Right cardiac atrium (tissue), 5 donors: ENCODE data around the gene FAM210B. TPM values are rescaled to one million over a fixed set of nuclear protein-coding genes. Genes with fewer than 3 reads are reported as not detected.

ENCODE experiments used
- ATAC-seq, 2 donors: fragments of 200-7000 bp; cut with Tn5 transposase; one replicate each; pipeline versions ENCODE4 v1.8.0 to v1.9.1; 2020; ENCODE audit warnings: moderate library complexity in 2 of 2, mild to moderate bottlenecking in 1 of 2
- DNase-seq, 3 donors: peaks; one replicate each; pipeline ENCODE4 v3.0.0-alpha.2; 2020
- H3K27ac ChIP-seq: one replicate; pipeline ENCODE4 v1.5.1; 2013; ENCODE audit warnings: mild to moderate bottlenecking, low read length, control low read depth, moderate library complexity
- H3K27me3 ChIP-seq: one replicate; pipeline ENCODE4 v1.6.1; 2013; ENCODE audit not compliant: control insufficient read depth, insufficient read depth
- H3K4me1 ChIP-seq: one replicate; pipeline ENCODE4 v1.6.1; 2013; ENCODE audit warnings: low read length; ENCODE audit not compliant: control insufficient read depth, insufficient read depth
- H3K4me3 ChIP-seq: one replicate; pipeline ENCODE4 v1.5.1; 2013; ENCODE audit warnings: low read length, control low read depth
- H3K9me3 ChIP-seq: one replicate; pipeline ENCODE4 v1.6.1; 2013; ENCODE audit warnings: low read length; ENCODE audit not compliant: control insufficient read depth
- WGBS: extraction: QIAGEN DNeasy Blood & Tissue Kit; methylation state at CpG from one replicate; pipeline ENCODE4 v1.1.7; 2013; 5-methylcytosine and 5-hydroxymethylcytosine counted together
- intact Hi-C, 4 donors: fragments of 100-400 bp; cut with DNase I; formaldehyde crosslinking; loops; one replicate each; pipeline versions ENCODE4 v1.11.0 to v1.14.0; 2022 to 2023
- polyA plus RNA-seq: library from polyadenylated mRNA; stranded (reverse); fragments of 200-250 nt; gene quantifications from one replicate; pipeline ENCODE4 v1.2.3, GENCODE V29; 2013
- total RNA-seq, 4 donors: library from RNA; stranded (reverse); fragmentation: NEBNext Ultra II Directional; extraction: Animal tissue kit (Norgen Biotek cat#: 25700); gene quantifications; one replicate each; pipeline ENCODE4 v1.2.1, GENCODE V29; 2021
- donor health status: healthy with polysubstance abuse.
- donor health status: DM: no; HTN: yes; CAD: no.
- donor health status: DM: no; HTN: no; CAD: no.
- donor health status: DM: no; HTN: yes; CAD: no; lungs with severe emphysema.
- donor health status: DM: yes; HTN: yes; CAD: no.

Gene FAM210B
- total and polyA plus RNA-seq, 5 donors = 29.4 to 37.9 (median 33.7) TPM

- Histone ChIP-seq H3K27ac (no peak overlapping the region), H3K27me3 (no peaks in the 10 kb centered on the region), H3K9me3 (no peaks in the 10 kb centered on the region), H3K4me1 (peaks cover 3% of the 10 kb centered on the region), H3K4me3 (no peak overlapping the region)
- WGBS = 80% methylated on average over 8 of the region's 8 CpGs
- no peak for ATAC-seq
- DNase-seq = no peak
- intact Hi-C loops = no loop called here
Measured at GRCh38 chr20:56360908-56361205, 2.1 kb downstream of the FAM210B start.

- Histone ChIP-seq H3K27ac (no peak overlapping the region), H3K9me3 (no peaks in the 10 kb centered on the region), H3K4me3 (no peak overlapping the region), H3K4me1 (peaks cover 3% of the 10 kb centered on the region), H3K27me3 (no peaks in the 10 kb centered on the region)
- intact Hi-C loops = no loop called here
- WGBS = 88% methylated on average over 8 of the region's 8 CpGs
- no peak for DNase-seq
- ATAC-seq = no peak
Measured at GRCh38 chr20:56361900-56362299, 3.1 kb downstream of the FAM210B start.

GRCh38 chr20:56362833-56363413, 4.1 kb downstream of the FAM210B start:
- intact Hi-C loops = no loop called here
- H3K9me3 ChIP-seq = no peaks in the 10 kb centered on the region
- ATAC-seq = no peak
- no peak overlapping the region for H3K4me3 ChIP-seq
- H3K27me3 ChIP-seq = no peaks in the 10 kb centered on the region
- WGBS = 38% methylated on average over 8 of the region's 8 CpGs
- H3K27ac ChIP-seq = no peak overlapping the region
- peaks cover 3% of the 10 kb centered on the region for H3K4me1 ChIP-seq
- no peak for DNase-seq

- DNase-seq (no peak), ATAC-seq (no peak)
- H3K27ac ChIP-seq = no peak overlapping the region
- 95% methylated on average over 6 of the region's 6 CpGs for WGBS
- peaks cover 3% of the 10 kb centered on the region for H3K4me1 ChIP-seq
- H3K9me3 ChIP-seq = no peaks in the 10 kb centered on the region
- no peaks in the 10 kb centered on the region for H3K27me3 ChIP-seq
- no peak overlapping the region for H3K4me3 ChIP-seq
- intact Hi-C loops = no loop called here
Measured at GRCh38 chr20:56363491-56363890, 4.7 kb downstream of the FAM210B start.

- no peaks in the 10 kb centered on the region for H3K27me3 ChIP-seq
- WGBS = 73% methylated on average over 6 of the region's 6 CpGs
- DNase-seq (no peak), ATAC-seq (no peak)
- H3K9me3 ChIP-seq = no peaks in the 10 kb centered on the region
- no peak overlapping the region for H3K4me3 ChIP-seq
- intact Hi-C loops = no loop called here
- no peak overlapping the region for H3K27ac ChIP-seq
- H3K4me1 ChIP-seq = no peaks in the 10 kb centered on the region
Measured at GRCh38 chr20:56368351-56369134, 9.8 kb downstream of the FAM210B start.

GRCh38 chr20:56369179-56369578, 10.4 kb downstream of the FAM210B start:
- Histone ChIP-seq H3K4me1 (no peaks in the 10 kb centered on the region), H3K27me3 (no peaks in the 10 kb centered on the region), H3K27ac (no peak overlapping the region), H3K4me3 (no peak overlapping the region), H3K9me3 (no peaks in the 10 kb centered on the region)
- ATAC-seq (no peak), DNase-seq (no peak)
- 74% methylated on average over 4 of the region's 4 CpGs for WGBS
- intact Hi-C loops = no loop called here

- DNase-seq (no peak), ATAC-seq (peak; percentile 36 to 65)
- intact Hi-C loops = no loop called here
- H3K27ac ChIP-seq = no peak overlapping the region
- no peaks in the 10 kb centered on the region for H3K9me3 ChIP-seq
- no peak overlapping the region for H3K4me3 ChIP-seq
- no peaks in the 10 kb centered on the region for H3K27me3 ChIP-seq
- 73% methylated on average over 11 of the region's 11 CpGs for WGBS
- H3K4me1 ChIP-seq = no peaks in the 10 kb centered on the region
Measured at GRCh38 chr20:56371977-56372376, 13.2 kb downstream of the FAM210B start.

- intact Hi-C loops = no loop called here
Measured at GRCh38 chr20:56372850-56373249, 14.1 kb downstream of the FAM210B start.

GRCh38 chr20:56373942-56374341, 15.2 kb downstream of the FAM210B start:
- Histone ChIP-seq H3K27me3 (no peaks in the 10 kb centered on the region), H3K9me3 (no peaks in the 10 kb centered on the region), H3K4me1 (no peaks in the 10 kb centered on the region), H3K4me3 (no peak overlapping the region), H3K27ac (no peak overlapping the region)
- ATAC-seq (no peak), DNase-seq (no peak)
- WGBS = 76% methylated on average over 1 of the region's 1 CpG
- intact Hi-C loops = no loop called here

More at GRCh38 chr20:56372850-56373249, 14.1 kb downstream of the FAM210B start:
- DNase-seq (no peak), ATAC-seq (no peak)
- WGBS = 60% methylated on average over 1 of the region's 1 CpG
- no peak overlapping the region for H3K27ac ChIP-seq
- no peaks in the 10 kb centered on the region for H3K9me3 ChIP-seq
- no peaks in the 10 kb centered on the region for H3K4me1 ChIP-seq
- H3K27me3 ChIP-seq = no peaks in the 10 kb centered on the region
- no peak overlapping the region for H3K4me3 ChIP-seq

GRCh38 chr20:56376331-56376730, 17.6 kb downstream of the FAM210B start:
- DNase-seq = no peak
- intact Hi-C loops = no loop called here
- Histone ChIP-seq H3K9me3 (no peaks in the 10 kb centered on the region), H3K4me1 (no peaks in the 10 kb centered on the region), H3K27ac (no peak overlapping the region), H3K27me3 (no peaks in the 10 kb centered on the region), H3K4me3 (no peak overlapping the region)
- 81% methylated on average over 2 of the region's 2 CpGs for WGBS
- ATAC-seq = no peak

GRCh38 chr20:56378386-56378785, 19.6 kb downstream of the FAM210B start:
- H3K27ac ChIP-seq = no peak overlapping the region
- DNase-seq = no peak

More at GRCh38 chr20:56378386-56378785, 19.6 kb downstream of the FAM210B start:
- peaks cover 4% of the 10 kb centered on the region for H3K4me1 ChIP-seq
- no peak overlapping the region for H3K4me3 ChIP-seq
- intact Hi-C loops = no loop called here
- H3K9me3 ChIP-seq = no peaks in the 10 kb centered on the region
- H3K27me3 ChIP-seq = no peaks in the 10 kb centered on the region
- WGBS = 93% methylated on average over 3 of the region's 3 CpGs
- ATAC-seq = no peak
